DMS114 treated with DMSO at 0.1 percent for 48 hours (cell line): Measurements from ENCODE around the gene TRPC4.
"Not testable (repeated sequence)": the region's sequence is repeated elsewhere in the genome, so short reads cannot be mapped to it uniquely, and the experiment has no call there.

Source experiments
- DNase-seq: peaks from one replicate; lab custom pipeline; 2025; ENCODE audit not compliant: unreplicated experiment; lab: John Stamatoyannopoulos, UW

TRPC4 gene

DNA sequence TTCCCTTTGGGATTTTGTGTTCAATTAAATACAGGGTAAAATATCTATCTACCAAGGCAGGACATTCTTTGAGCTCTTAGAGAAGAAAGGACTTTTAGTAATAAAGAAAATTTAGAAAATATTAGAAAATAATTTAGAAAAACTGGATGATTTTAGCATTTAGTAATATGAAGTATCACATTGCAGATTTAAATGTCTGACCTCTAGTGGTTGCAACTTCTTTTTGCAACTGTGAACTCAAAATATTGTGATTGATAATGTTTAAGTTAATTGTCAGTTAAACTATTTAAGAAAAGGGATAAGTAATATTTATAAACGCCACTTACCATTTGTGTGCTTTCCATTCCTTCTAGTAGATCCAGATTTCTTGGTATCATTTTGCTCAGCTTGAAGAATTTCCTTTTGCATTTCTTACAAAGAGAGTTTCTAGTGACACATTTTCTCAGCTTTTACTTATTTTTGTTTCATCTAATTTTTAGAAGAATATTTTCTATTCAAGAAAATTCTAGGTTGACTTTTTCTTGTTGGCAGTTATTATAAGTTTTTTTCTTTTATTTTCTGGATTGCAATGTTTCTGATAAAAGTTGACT lies 260.7 kb downstream of the TRPC4 start:
- DNase-seq = no peak

DNA sequence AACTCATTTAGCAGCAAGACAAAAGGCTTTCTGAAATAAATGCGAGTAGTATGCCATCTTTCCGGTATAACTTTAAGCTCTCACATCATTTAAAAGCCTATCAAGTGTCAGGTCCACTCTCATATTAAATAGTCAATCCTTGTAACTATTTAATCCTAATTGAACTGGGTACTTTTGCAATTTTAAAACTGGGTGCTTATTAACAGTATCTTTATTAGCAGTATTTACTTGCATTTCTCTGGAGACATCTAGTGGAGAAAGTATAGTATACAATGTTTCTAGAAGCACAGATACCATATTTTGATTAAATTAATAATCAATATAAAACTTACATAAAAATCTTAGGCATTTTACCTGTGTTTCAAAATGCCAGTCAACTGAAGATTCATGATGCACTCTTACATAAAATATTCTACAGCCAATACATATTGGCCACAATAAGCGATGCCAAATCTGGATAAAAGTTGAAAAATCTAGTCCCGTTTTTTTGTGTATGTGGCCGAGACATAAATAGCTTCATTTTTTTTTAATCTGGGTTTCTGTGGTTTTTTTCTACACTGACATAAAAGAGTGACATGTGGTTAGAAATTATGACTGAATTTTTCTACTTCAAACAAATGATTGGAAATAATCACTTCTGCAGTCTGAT lies 266.7 kb downstream of the TRPC4 start:
- DNase-seq = no peak

DNA sequence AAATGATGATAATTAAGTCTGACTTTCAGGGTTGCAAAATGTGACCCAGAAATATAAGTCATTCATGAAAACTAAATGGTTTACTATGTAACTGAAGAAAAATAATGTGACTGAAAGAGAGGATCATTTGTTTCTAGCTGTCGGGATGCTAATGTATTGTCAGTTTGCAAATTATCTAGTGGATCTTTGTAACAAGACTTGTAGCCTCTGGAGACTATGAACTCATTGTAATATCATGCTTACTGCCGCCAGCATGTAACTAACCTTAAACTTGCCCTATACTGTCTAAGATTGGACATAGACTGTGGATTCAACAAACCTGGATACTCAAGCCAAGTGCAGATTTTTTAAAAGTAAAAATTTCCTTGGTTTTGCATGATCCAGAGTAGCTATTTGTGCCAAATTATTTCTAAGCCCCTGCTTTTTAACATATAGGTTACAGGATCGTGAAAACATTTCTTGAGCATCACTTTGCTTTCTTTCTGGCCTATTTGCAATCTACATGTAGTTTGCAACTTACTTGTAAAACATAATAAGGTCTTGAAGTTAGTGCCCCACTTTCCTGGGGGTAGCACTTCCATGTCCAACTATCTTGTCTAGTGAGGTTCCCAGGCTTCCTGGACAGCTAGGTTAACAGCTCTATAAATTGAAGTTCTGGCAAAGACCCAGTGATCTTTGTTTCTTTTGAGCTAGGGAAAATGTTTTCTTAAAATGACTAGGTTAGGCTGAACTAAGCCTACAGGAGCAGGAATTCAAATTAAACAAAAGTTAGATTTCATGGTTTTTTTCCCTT lies 267.7 kb downstream of the TRPC4 start:
- DNase-seq = no peak

DNA sequence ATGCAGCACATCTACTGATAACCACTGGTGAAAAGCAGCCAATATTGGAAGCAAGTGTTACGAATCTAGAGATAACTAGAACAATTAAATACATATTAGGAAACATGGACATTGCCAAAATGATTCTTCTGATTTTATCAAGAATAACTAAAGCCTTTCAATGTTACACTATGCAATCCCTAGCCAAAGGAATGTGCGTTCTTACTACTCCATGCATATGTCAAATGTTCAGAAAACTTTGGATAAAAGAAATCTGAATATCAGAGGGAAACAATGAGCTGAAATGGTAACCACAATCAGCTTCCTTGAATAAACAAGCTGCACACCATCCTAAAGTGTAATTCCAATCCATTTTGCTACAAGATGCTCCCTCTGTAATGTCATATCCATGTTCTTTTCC lies 270.1 kb downstream of the TRPC4 start:
- DNase-seq = no peak

DNA sequence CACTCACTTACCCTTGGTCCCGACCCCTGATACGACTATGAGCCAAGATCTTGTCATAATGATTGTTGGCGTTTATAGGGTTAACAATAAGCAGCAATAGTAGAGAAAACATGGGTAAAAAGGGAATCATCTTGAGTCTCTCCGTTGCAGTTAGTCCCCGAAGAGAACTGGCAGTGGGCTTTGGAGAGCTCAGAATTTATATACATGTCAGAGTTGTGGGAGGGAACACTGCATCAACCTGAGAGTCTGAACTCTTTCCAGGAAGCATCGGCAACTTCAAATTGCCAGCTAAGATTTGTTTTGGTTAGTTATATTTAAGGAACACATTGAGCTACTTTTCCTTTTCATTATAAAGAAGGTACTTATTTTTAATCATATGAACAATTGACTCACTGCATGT lies 271.0 kb downstream of the TRPC4 start, which contains the start of gene POSTN:
Gene POSTN (minus strand): TSS at position 172 of the 400 bp plus-strand sequence. CDS start 42 bp downstream, at position 130.
- DNase-seq = no peak

DNA sequence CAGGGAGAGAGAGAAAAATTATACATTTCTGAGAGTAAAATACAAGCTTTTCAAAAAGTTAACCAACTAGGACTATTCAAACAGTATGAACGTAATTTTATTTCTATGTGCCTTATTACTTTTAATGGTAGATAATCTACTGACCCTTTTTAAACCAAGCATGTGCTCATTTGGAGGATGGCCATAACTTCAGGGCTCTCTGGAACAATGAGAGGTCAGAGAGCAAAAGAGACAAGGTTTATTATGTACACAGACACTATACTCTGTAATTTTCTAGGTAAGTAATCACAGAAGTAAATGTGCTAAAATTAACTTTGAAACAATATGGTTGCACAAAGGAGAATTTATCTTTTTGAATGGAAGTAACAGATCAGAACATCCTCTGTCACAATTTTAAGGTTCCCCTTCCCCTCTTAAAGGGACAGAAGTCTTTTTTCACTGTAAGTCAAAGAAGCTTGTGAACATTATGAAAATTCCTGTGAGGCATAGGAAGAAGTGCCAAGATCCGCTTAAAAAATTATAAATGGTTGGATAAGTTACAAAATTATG lies 272.0 kb downstream of the TRPC4 start:
- DNase-seq = no peak

DNA sequence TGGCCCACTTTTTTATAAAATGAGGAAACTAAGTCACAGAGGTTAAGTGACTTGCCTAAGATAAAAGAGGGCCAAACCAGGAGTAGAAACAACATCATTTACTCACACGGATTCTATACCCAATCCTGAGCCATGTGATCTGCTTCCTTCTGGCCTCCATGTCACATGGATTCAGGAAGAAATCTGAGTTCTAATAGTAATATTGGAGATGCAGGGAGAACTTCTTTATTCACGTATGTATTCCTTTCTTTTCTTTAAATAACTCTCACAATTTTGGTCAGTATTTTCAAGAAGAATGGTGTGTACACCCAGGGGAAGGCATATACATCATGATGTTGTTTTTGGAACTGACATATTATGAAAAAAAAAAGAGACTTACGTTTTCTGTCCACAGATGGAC lies 272.8 kb downstream of the TRPC4 start:
- no peak for DNase-seq

DNA sequence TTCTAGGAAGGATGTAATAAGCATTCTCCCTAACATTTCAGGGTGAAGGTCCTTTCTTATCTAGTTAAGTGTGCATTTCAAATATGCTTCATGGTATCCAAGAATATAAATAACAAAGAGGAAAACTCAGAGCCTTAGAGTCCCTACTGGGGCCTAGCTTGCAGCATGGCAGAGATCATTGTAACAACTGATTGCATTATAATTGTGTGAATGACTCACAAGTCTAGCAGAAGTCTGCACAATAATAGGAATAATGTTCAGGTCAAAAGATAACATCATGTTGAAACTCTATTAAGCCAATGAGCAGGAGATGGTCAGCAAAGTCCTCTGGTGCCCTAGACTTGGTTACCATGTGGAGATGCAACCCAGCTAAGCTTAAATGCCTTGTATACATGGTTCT lies 274.4 kb downstream of the TRPC4 start:
- no peak for DNase-seq

DNA sequence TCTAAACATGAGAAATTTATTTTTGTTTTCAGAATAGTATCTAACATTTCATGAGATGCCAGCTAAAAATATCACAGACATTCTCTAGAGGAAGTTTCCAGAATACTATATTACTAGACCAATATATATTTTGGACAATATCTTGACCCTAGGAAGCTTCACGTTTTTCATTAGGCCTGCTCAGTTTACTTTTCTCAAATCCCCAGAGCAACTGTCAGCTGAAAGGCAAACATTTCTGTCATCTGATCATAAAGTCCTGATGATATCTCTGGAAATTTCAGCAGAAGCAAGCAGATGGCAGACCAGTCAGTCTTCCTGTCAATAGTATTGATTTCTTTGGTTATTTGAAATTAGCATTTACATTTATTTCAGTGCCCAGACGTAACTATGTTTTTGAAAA lies 275.0 kb downstream of the TRPC4 start:
- no peak for DNase-seq

DNA sequence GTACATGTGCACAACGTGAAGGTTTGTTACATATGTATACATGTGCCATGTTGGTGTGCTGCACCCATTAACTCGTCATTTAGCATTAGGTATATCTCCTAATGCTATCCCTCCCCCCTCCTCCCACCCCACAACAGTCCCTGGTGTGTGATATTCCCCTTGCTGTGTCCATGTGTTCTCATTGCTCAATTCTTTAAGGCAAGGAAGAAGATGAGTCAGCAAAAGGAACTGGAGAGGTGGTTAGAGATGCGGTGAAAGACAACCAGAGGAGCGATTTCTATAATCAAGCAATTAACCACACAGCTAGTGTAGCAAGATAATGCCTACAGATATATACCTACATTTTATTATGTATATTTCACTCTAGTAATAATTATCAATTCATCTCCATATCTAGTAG lies 280.2 kb downstream of the TRPC4 start:
- not testable (repeated sequence) for DNase-seq

DNA sequence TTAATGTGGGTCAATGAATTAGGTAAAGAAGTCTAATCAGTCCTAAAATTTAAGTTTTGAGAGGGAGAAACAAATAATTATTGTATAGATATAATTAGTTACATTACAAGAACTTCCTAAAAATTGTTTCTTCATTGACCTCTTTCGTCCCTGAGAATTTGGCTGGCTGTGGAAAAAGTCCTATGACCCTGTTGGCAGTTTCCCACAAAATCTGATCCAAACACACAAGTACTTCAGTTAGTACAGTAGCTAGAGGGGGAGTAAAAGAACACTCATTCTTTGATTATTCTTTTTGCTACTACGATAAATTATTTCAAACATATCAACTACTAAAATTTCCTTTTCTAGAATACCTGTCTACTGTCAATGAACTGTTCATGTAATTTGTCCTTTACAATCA lies 282.3 kb downstream of the TRPC4 start:
- DNase-seq = no peak
